Left cardiac atrium (tissue), 4 donors: ENCODE data around the gene ACOX1. TPM values are rescaled to one million over a fixed set of nuclear protein-coding genes. Genes with fewer than 3 reads are reported as not detected.

Source experiments
- ATAC-seq, 2 donors: fragments of 200-7000 bp; cut with Tn5 transposase; one replicate each; pipeline ENCODE4 v1.9.1; 2020; ENCODE audit warnings: mild to moderate bottlenecking in 2 of 2, moderate library complexity in 2 of 2
- DNase-seq: peaks from one replicate; pipeline ENCODE4 v3.0.0-alpha.2; 2020
- intact Hi-C, 2 donors: fragments of 100-400 bp; cut with DNase I; formaldehyde crosslinking; loops; one replicate each; pipeline versions ENCODE4 v1.14.1 to v1.15.1; 2022 to 2023
- long read RNA-seq: library from polyadenylated mRNA; unstranded; transcript quantifications from one replicate; pipeline ENCODE4 v2.0.0, GENCODE V29; 2021
- total RNA-seq, 2 donors: library from RNA; stranded (reverse); fragmentation: NEBNext Ultra II Directional; extraction: Animal tissue kit (Norgen Biotek cat#: 25700); gene quantifications; one replicate each; pipeline ENCODE4 v1.2.1, GENCODE V29; 2021
- donor health status: DM: no; HTN: yes; CAD: no.
- donor health status: DM: no; HTN: yes; CAD: no; lungs with severe emphysema.
- donor health status: DM: yes; HTN: yes; CAD: no.
- donor health status: Dilated cardiomyopathy.

ACOX1 gene
- 10 to 100 TPM; 57.8 to 62.0 TPM for total RNA-seq
- long read RNA-seq, full-length matches to known transcripts = 26 of 36 reads
- long read RNA-seq, partial matches to known transcripts = 3 of 36 reads
- long read RNA-seq, other reads (novel, unspliced or antisense) = 7 of 36 reads

DNA sequence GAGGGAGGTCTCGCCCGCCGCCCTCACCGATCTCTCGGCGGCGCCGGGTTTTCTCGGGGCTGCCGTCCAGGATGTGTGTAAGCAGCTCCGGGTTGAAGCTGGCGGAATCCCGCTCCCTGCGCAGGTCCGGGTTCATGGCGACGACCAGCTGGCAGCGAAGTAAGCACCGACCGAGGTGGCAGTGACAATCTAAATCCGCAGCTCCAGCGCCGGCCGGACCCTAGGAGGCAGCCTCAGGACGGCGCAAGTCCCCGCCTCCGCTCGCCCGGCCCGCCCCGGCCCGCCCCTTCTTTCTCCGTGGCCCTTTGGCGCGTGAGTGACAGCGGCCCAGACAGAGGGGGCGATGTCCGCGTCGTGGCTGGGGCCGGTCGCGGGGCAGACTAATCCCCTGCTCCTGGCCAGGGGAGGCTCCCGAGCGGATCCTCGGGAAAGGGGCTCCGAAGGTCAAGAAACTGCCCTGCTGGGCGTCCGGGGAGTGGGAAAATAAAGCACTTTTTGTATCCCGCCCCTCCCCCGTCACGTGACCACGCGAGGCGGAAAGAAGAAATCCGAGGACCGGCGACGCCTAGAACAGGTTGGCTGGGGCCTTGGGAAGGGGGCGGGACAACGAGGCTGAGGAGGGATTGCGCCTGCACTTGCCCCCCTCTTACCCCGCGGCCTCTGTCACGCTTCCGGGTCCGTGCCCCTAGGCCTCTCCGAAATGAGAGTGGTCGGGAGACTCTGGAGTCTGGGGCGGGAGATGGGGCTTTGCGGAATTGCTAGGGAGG lies at the start of gene ACOX1, which contains the start of gene TEN1:
ACOX1 (minus strand) TSS at position 229 of the 767 bp plus-strand sequence; CDS start at position 136, 93 bp downstream.
TEN1 (plus strand) TSS at position 303 of the 767 bp plus-strand sequence. CDS start 6,953 bp downstream, outside the sequence.
- intact Hi-C loops = loop anchor here in 1 of 2 donors (5.0 kb wide), 1 partner anchor 37 kb away; the partner anchor contains the start of gene FBF1
- peak; percentile 99 for DNase-seq
- peak; percentile 97 to 98 for ATAC-seq

DNA sequence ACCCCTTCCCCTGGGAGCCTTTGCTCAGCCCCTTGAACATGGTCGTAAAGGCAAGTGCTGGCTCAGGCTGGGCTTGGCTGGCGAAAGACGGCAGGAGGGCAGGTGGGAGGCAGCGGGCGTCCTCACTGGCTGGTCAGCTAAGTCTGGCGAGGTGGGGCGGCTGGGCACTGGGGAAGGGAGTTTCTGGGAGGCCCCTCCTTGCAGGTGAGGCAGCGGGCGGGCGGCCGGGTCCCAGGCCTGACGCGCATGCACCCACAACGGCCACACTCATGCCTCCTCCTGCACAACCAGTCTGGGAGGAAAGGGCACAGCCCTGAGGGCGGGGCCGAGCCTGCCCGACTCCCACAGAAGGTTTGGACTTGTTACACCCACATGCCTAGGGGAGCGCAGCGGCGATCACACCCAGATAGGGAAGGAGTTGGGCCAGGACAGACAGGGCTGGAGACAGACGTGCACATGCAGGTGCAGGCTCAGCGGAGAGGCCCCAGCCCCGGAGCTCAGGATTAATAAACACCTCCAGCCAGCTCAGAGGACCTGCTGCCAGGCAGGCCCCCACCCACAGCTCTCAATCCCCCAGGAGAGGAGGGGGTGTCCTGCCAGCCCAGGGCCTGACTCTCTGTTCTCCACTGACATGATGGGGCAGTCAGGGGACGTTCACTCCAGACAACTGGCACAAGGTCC lies 48.3 kb upstream of the ACOX1 start, which contains the start of gene EVPL:
EVPL (minus strand) TSS at position 148 of the 681 bp plus-strand sequence; CDS start at position 40, 108 bp downstream.
- intact Hi-C loops = no loop called here
- no peak for DNase-seq
- ATAC-seq = peak; percentile 42 to 82

DNA sequence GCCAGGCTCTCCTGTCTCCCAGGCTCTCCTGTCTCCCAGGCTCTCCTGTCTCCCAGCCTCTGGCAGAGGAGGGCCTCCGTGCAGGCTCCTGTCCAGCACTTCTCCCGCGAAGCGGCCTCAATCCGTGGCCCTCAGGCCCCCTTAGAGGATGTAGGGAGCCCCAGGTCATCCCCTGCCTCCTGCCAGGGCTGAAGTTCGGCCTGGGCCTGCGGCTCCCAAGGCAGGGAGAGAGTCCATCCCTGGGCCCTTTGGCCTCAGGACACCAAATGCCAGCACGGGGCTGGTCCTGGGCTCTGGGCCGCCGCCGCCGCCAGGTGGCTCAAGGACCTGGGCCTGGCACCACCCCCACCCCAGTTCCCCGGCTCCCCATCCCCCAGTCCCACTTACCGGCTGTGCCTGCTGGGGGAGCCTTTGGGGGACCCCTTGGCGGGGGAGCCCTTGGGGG lies 47.8 kb upstream of the ACOX1 start:
- DNase-seq (no peak), ATAC-seq (peak in 1 of 2 donors; percentile 10)
- intact Hi-C loops = no loop called here

DNA sequence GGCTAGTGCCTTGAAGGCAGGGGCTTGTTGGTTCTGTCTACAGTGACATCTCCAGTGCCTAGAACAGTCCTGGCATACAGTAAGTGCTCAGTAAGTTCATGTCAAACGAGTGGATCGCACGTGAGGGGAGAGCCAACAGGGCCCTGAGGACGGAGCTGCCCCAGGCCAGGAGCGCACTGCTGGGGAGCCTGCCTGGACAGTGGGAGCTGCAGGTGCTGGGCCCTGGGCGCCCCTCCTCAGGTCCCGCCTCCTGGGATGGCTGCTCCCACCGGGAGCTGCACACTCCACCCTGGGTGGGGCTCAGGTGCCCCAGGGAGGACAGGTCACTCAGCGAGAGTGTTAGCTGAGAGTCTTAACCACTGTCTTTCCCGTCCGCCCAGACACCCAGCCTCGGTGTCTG lies 46.3 kb upstream of the ACOX1 start:
- DNase-seq = no peak
- intact Hi-C loops = no loop called here
- ATAC-seq = no peak

DNA sequence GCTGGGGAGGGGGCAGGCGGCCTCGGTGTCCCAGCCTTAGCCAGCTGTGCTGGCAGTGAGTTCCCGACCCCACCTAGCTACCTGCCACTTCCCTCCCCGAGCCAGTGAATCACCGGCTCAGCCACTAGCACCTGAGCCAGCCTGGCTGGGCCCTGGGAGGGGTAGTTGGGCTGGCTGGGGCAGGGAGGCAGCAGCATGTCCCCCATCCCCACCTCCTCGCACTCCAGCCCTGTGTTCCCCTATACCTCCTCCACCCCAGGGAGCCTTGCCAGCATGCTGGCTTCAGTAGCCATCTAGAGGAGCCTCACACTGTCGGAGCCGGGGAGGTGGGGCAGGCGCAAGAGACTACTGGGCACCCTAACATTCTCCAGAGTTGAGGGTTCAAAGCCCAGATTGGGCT lies 45.4 kb upstream of the ACOX1 start:
- DNase-seq (no peak), ATAC-seq (no peak)
- intact Hi-C loops = no loop called here

DNA sequence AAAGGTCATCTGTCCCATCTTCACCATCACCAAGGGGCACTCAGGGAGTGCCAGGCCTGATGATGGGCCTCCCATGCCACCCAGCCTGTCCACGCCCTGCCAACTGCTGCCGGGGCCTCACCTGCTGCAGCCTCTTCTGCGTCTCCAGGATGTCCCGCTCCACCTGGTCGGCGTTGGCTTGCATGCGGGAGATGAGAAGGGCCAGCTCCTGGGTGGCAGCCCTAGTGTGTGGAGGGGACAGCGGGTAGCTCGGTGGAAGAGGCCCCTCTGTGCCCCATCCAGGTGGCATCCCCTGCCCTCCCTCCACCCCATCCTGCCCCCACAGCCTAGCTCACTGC lies 44.9 kb upstream of the ACOX1 start:
- no peak for ATAC-seq
- no peak for DNase-seq
- intact Hi-C loops = no loop called here

DNA sequence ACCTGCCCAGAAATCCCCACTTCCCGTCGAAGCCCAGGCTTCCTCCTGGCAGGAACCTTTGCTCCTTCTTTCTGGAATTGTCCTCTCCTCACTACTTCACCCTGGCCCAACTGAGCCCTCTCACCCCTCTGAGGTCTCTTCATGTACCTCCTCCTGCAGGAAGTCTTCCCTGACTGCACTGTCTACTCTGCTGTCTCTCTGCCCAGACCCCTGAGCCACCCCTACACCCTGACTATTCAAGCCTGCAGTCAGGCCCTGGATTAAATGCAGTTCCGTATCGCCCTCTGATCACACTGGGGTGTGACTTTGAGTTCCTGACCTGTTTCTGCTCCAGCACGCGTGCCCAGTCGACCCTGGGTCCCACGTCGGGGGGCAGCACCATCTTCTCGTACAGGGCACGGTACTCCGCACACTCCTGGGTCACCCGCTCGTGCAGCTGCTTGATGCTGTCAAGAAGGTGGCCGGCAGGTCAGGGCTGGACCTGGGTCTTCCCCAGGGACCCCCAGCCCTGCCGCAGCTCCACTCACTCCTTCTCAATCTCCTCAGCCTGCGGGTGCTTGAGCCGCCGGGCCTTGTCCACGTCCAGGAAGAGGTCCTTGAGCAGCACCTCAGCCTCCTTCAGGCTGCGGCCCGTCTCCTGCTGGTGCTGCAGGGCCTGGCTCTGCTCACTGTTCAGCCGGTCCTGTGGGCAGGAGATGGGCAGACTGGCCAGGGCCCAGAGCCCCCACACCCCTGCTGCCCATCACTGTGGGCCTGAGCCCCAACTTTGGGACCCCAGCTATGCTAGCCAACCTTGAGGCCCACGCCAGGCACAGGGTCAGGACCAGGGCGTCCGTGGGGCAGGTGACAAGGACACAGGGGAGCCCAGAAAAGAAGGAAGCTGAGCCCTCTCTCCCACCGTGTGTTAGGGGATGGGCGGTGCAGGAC lies 44.3 kb upstream of the ACOX1 start:
- no peak for DNase-seq
- ATAC-seq = no peak
- intact Hi-C loops = no loop called here

DNA sequence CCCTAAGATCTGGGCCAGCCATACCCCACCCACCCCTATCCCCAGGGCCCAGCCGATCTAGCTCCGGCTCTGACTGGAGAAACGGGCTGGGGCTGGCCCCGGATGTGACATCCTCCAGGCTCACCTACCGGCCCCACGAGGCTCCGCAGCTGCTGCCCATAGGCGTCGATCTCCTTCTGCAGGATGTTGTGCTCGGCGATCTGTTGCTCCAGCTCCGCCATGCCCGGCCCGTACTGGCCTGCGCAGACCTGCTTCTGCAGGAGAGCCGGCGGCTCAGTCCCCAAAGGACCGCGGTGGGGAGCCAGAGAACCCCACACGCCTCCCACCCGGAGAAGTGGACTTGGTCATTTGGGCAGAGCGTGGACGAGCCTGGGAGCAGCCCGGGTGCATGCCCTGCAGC lies 43.3 kb upstream of the ACOX1 start:
- intact Hi-C loops = no loop called here
- DNase-seq = no peak
- no peak for ATAC-seq

DNA sequence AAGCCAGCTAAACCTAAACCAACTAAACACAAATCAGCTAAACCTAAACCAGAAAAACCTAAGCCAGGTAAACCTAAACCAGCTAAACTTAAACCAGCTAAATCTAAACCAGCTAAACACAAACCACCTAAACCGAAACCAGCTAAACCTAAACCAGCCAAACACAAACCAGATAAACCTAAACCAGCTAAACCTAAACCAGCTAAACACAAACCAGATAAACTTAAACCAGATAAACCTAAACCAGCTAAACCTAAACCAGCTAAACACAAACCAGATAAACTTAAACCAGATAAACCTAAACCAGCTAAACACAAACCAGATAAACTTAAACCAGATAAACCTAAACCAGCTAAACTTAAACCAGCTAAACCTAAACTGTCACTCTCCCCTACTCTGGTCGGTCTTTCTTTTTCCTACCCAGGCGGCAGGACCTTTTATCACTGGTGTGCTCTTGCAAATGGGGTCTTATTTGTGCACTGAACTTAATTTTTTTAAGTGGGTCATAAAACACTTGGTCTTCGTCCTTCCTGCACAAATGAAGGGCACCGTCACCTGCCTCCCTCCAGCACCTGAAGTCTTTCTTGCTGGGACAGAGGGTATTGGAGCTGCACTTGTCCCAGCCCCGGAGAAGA lies 41.0 kb upstream of the ACOX1 start:
- ATAC-seq (no peak), DNase-seq (no peak)
- intact Hi-C loops = loop anchor here in 1 of 2 donors (10.0 kb wide), 1 partner anchor 275 kb away; no protein-coding TSS in a partner anchor

DNA sequence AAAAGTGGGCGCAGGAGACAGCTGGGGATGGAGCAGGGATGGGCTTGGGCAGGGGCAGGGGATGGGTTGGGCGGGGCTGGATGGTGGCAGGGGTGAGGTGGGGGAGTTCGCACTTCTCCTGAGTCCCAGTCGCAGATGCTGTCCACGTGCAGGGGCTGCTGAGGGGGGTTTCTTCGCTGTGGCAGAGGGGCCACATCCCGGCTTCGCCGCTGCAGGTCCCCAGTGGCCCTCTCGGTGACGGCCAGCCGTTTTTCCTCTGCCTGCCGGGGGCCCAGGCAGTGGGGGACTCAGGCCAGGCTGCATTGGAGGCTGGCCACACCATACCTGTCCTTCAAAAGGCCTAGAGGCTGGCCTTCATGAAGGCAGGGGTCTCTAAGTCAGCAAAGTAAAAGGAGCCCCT lies 39.8 kb upstream of the ACOX1 start:
- intact Hi-C loops = loop anchor here in 1 of 2 donors (10.0 kb wide), 1 partner anchor 276 kb away; no protein-coding TSS in a partner anchor
- ATAC-seq = no peak
- DNase-seq = no peak

DNA sequence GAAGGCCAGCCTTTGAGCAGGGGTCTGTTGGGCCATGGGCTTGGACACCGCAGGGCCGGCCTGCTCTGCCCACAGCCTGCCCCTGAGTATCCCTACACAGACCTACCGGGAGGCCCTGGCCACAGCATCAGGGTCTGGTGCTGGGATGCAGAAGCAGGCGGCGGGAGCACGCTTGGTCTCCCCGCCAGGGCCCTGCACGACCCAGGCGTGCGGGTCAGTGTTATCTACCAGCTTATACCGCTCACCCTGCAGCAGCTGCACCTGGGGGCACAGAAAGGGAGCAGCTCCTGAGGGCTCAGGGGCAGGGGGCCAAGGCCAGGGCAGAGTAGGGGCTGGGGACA lies 39.3 kb upstream of the ACOX1 start:
- DNase-seq = no peak
- no peak for ATAC-seq
- intact Hi-C loops = loop anchor here in 1 of 2 donors (10.0 kb wide), 1 partner anchor 276 kb away; no protein-coding TSS in a partner anchor

DNA sequence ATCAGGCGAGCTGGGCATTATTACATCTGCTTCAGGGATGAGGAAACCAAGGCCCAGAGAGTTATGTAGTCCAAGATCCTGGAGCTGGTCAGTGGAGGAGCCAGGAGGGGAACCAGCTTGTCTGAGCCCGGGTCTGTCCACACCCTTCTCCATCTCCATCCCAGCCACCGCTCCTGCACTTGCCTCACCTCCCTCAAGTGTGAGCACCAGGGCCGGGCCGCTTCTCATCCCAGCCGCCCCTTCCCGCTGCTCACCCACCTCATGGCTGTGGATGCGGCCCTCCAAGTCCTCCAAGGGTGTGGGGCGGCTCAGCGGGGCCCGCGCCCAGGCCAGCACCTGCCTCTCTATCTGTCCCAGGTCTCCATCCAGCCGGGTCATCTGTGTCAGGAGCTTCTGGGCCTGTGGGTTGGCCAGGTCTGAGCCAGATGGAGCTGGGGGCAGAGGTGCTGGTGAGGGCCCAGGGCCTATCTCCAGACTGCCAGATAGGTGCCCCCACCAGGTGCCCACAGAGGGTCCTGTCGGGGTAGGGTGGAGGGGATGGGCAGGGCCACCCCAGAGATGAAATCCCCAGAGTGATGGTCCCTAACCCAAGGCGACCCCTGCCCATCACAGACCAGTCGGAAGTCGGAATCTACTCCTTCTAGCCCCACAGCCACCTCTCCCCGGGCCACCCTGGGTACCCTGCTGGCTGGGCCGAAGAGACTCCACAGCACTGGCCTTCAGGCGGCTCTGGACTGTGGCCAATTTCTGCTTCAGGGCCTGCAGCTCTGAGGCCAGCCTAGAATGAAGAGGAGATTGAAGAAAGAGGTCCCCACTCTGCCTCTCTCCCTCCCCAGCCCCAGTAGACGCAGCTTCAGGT lies 38.7 kb upstream of the ACOX1 start:
- intact Hi-C loops = loop anchor here in 1 of 2 donors (10.0 kb wide), 1 partner anchor 277 kb away; no protein-coding TSS in a partner anchor
- ATAC-seq = no peak

DNA sequence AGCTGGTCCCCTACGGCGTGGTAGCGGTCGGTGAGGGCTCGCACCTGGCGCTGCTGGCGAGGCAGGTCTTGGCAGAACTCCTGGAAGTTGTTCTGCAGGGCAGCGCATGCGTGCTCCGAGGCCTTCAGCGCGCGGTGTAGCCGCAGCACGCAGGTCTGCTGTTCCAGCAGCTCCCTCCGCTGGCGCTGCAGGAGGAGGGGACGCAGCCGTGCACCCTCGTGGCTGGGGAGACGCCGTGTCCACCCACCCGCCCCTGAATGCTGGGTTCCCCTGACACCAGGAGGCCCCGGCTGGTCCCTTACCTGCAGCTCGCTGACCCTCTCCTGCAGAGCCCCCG lies 35.9 kb upstream of the ACOX1 start:
- DNase-seq (no peak), ATAC-seq (no peak)
- intact Hi-C loops = loop anchor here in 1 of 2 donors (10.0 kb wide), 1 partner anchor 280 kb away; no protein-coding TSS in a partner anchor

More for the DNA sequence above, 38.7 kb upstream of the ACOX1 start:
- no peak for DNase-seq

DNA sequence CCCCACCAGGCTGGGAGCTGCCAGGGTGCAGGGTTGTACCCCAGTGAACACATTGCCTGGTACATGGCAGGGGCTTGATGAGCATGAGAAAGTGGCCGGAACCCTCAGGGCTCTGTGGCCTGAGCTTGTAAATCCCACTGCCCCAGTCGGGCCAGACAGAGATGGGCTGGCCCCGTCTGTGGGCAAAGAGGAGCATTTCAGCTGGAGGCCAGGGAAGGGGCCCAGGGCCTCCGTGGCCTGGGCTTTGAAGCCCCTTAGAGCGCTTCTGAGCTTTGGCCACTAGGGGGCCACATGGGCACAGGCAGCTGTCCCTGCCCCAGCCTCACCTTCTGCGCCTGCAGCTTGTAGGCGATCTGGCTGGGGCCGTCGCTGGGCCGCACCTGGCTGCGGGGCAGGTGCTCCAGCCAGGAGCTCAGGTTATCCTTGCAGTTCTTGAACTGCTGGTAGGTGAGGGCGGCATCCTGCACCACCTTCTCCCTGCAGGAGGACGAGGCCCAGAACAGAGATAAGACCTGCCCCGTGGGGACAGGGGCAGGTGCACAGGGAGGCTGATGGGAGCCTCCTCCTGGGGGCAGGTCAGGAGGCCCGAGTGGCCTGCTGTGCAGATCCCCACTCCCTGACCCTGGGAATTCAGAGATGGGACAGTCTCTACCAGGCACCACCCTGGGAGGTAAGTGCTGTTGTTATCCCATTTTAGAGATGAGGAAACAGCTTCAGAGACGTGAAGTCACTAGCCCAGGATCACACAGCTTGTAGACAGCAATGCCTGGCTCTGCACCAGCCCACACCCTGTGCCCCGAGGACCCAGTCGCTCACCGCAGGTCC lies 35.3 kb upstream of the ACOX1 start:
- DNase-seq = peak; percentile 70
- peak; percentile 85 to 88 for ATAC-seq

DNA sequence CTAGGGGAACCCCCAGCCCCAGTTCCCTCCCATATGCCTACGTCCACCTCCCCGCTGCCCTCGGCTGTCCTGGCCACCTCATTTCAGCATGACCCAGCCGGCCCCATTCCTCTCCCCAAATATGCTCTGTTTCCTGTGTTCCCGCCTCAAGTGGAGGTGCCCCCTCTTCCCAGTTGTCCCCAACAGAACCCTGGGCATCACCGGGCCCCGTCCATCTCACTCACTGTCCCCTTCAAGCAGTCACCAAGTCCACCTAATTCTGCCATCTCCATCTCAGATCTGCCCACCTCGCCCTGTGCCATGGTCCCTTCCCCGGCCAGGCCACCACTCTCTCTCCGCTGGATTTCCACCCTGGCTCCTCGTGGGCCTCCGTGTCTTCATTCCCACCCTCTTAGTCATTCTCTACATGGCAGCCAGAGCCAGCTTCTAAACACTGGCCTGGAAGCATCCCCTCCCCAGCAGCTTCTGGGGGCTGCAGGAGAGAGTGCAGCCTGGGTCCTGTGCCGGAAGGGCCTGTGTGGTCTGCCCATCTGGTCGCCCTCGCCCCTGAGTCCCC lies 34.5 kb upstream of the ACOX1 start:
- no peak for DNase-seq
- no peak for ATAC-seq
- intact Hi-C loops = loop anchor here in 1 of 2 donors (10.0 kb wide), 1 partner anchor 281 kb away; no protein-coding TSS in a partner anchor

More for the DNA sequence above, 35.3 kb upstream of the ACOX1 start:
- intact Hi-C loops = loop anchor here in 1 of 2 donors (10.0 kb wide), 1 partner anchor 280 kb away; no protein-coding TSS in a partner anchor

DNA sequence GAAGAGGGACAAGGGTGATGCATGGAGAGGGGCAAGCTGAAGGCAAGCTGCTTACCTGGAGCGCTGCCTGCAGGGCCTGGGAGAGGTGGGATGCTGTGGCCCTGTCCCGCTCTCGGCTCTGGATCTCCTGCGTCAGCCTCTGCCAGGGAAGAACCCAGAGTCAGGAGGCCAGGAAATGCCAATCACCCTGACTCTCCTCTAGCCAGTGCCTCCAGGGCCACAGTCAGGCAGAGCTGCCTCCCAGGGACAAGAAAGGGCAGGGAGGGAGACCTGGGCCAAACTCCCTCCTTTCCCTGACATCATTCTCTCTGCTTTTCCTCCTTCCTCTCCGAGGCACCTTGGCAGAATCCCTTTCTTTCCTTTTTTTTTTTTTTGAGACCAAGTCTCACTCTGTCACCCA lies 33.0 kb upstream of the ACOX1 start:
- DNase-seq = no peak
- ATAC-seq = no peak
- intact Hi-C loops = loop anchor here in 1 of 2 donors (10.0 kb wide), 1 partner anchor 283 kb away; no protein-coding TSS in a partner anchor
